ENCODE data around the gene ZIC1.

- TF ChIP-seq CTCF (conservative IDR thresholded peaks at IDR 0.05; ENCODE audit: low read depth, low read length) (no peak), EZH2 (IDR thresholded peaks at IDR 0.05; ENCODE audit: low read length, unreplicated experiment) (no peak)
Observed at GRCh38 chr3:147367676-147368075, 41.5 kb upstream of the ZIC1 start.
